GM19328 (cell line): Measurements from ENCODE around the gene PKNOX1.
"Not testable (repeated sequence)": the region's sequence is repeated elsewhere in the genome, so short reads cannot be mapped to it uniquely, and the experiment has no call there.

ENCODE experiments used
- ATAC-seq: cut with Tn5 transposase; IDR thresholded peaks from one replicate; pipeline ENCODE4 v1.9.1; 2021; ENCODE audit warnings: mild to moderate bottlenecking, moderate library complexity; ENCODE audit not compliant: unreplicated experiment

The PKNOX1 gene

GRCh38 chr21:43045165-43045875 lies 71.0 kb downstream of the PKNOX1 start:
- not testable (repeated sequence) for ATAC-seq

GRCh38 chr21:43045876-43046821 lies 71.8 kb downstream of the PKNOX1 start:
- ATAC-seq = not testable (repeated sequence)

GRCh38 chr21:43053112-43053511 lies 78.8 kb downstream of the PKNOX1 start:
- ATAC-seq = not testable (repeated sequence)

GRCh38 chr21:43062955-43063664 lies 88.7 kb downstream of the PKNOX1 start:
- not testable (repeated sequence) for ATAC-seq

- ATAC-seq = not testable (repeated sequence)
These were observed 90.0 kb downstream of the PKNOX1 start for GRCh38 chr21:43064265-43064917.

GRCh38 chr21:43065991-43066390 lies 91.6 kb downstream of the PKNOX1 start:
- not testable (repeated sequence) for ATAC-seq

- not testable (repeated sequence) for ATAC-seq
These were observed 92.3 kb downstream of the PKNOX1 start for GRCh38 chr21:43066690-43067089.

GRCh38 chr21:43068065-43068464 lies 93.7 kb downstream of the PKNOX1 start:
- ATAC-seq = not testable (repeated sequence)

- ATAC-seq = not testable (repeated sequence)
These were observed 95.3 kb downstream of the PKNOX1 start for GRCh38 chr21:43069682-43070081.

GRCh38 chr21:43072742-43073141 lies 98.4 kb downstream of the PKNOX1 start:
- not testable (repeated sequence) for ATAC-seq

- ATAC-seq = not testable (repeated sequence)
These were observed 100.2 kb downstream of the PKNOX1 start for GRCh38 chr21:43074401-43075169.

- ATAC-seq = not testable (repeated sequence)
These were observed 101.0 kb downstream of the PKNOX1 start, which contains the start of gene CBS for GRCh38 chr21:43075170-43076022. Gene CBS, minus strand, starts transcription at chr21:43075835. Its CDS starts 3,642 bp downstream, at chr21:43072193.

- ATAC-seq = not testable (repeated sequence)
These were observed 101.8 kb downstream of the PKNOX1 start for GRCh38 chr21:43076023-43076637.

- not testable (repeated sequence) for ATAC-seq
These were observed 102.3 kb downstream of the PKNOX1 start for GRCh38 chr21:43076643-43077042.

GRCh38 chr21:43082587-43083300 lies 108.4 kb downstream of the PKNOX1 start:
- not testable (repeated sequence) for ATAC-seq
